PFSK-1 (cell line): ENCODE results near the gene TMEM11.

Experiments
- POLR2AphosphoS5 ChIP-seq: IDR thresholded peaks from 2 replicates; pipeline ENCODE4 v1.6.1; 2012; ENCODE audit warnings: low read depth, mild to moderate bottlenecking, control low read depth, low read length, moderate library complexity
- REST ChIP-seq, 2 experiments: IDR thresholded peaks; 2 replicates each; pipeline versions ENCODE4 v1.6.1 to v1.8.0; 2011 to 2012; ENCODE audit warnings: low read depth in 2 of 2, low read length in 2 of 2, control low read depth in 1 of 2, inconsistent platforms in 1 of 2, mild to moderate bottlenecking in 1 of 2, moderate library complexity in 1 of 2; ENCODE audit not compliant: insufficient read depth in 1 of 2
- SIN3A ChIP-seq: IDR thresholded peaks from 2 replicates; pipeline ENCODE4 v1.6.1; 2012; ENCODE audit warnings: mild to moderate bottlenecking, low read length, moderate library complexity, borderline replicate concordance; ENCODE audit not compliant: insufficient read depth
- TAF1 ChIP-seq: IDR thresholded peaks from 2 replicates; pipeline ENCODE4 v1.6.1; 2012; ENCODE audit warnings: low read length, control low read depth, borderline replicate concordance; ENCODE audit not compliant: insufficient read depth

- TF ChIP-seq POLR2AphosphoS5, result no peak
- TF ChIP-seq SIN3A, result no peak
- TF ChIP-seq TAF1, result no peak
- TF ChIP-seq REST (IDR thresholded peaks at IDR 0.05; ENCODE audit: insufficient read depth in 1 of 2, low read depth in 2 of 2, low read length in 2 of 2), result no peak
Measured at GRCh38 chr17:21201298-21201595, 12.7 kb downstream of the TMEM11 start.
